ENCODE data around the gene CDC7.

DNA sequence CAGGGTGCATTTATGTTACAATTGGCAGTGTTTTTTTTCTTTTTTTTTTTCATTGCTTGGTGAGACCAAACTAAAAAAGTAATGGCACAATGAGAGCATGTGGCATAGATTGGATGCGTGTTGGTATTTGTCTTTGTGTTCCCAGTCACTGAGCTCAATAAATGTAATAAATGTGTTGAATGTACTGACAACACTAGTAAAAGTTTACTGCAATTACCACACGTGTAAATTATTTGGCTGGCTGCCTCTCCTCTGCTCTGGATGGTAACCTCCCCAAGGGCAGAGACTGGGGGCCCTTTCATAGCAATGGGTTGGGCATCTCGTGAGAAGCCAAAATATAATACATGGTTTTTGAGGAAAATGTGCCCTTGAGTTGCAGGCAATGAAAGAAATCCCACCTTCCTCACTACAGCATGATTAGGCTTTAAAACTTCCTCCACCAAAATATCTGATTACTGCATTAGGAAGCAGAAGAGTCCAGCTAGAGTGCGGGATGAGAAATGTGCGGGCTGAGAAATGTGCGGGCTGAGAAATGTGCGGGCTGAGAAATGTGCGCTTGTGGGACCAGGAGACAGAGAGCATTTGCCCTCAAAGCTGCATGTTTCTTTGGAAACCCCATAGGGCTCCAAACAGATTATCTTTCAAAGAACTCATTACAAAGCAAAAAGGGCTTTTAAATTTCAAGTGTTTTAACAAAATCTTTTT is 58.5 kb downstream of the CDC7 start:
- TF ChIP-seq, protein P1, sequence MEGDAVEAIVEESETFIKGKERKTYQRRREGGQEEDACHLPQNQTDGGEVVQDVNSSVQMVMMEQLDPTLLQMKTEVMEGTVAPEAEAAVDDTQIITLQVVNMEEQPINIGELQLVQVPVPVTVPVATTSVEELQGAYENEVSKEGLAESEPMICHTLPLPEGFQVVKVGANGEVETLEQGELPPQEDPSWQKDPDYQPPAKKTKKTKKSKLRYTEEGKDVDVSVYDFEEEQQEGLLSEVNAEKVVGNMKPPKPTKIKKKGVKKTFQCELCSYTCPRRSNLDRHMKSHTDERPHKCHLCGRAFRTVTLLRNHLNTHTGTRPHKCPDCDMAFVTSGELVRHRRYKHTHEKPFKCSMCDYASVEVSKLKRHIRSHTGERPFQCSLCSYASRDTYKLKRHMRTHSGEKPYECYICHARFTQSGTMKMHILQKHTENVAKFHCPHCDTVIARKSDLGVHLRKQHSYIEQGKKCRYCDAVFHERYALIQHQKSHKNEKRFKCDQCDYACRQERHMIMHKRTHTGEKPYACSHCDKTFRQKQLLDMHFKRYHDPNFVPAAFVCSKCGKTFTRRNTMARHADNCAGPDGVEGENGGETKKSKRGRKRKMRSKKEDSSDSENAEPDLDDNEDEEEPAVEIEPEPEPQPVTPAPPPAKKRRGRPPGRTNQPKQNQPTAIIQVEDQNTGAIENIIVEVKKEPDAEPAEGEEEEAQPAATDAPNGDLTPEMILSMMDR (IDR thresholded peaks at IDR 0.05; ENCODE audit: insufficient read depth, low read depth, low read length) = no peak
- no peak for TF ChIP-seq EZH2 (IDR thresholded peaks at IDR 0.05; ENCODE audit: insufficient read depth, low read length)

Data from astrocyte (in vitro differentiated cells and primary cell).